HG02943 (cell line): ENCODE data around the gene LRRC8E.
A peak's percentile ranks its signal among the peaks of the same experiment; 100 is the strongest.
"Not testable (repeated sequence)": the region's sequence is repeated elsewhere in the genome, so short reads cannot be mapped to it uniquely, and the experiment has no call there.

Source experiments
- ATAC-seq: cut with Tn5 transposase; IDR thresholded peaks from one replicate; pipeline ENCODE4 v1.9.1; 2021; ENCODE audit warnings: mild to moderate bottlenecking, low read depth, moderate library complexity; ENCODE audit not compliant: unreplicated experiment

LRRC8E gene

GRCh38 chr19:7926727-7927604 lies 38.7 kb downstream of the LRRC8E start:
- ATAC-seq, result no peak

- ATAC-seq, result no peak
Observed at GRCh38 chr19:7927605-7928333, 39.5 kb downstream of the LRRC8E start.

GRCh38 chr19:7928334-7928706 lies 40.0 kb downstream of the LRRC8E start:
- no peak for ATAC-seq

- ATAC-seq, result no peak
Observed at GRCh38 chr19:7928741-7929701, 40.7 kb downstream of the LRRC8E start.

- ATAC-seq, result not testable (repeated sequence)
Observed at GRCh38 chr19:7930030-7930429, 41.7 kb downstream of the LRRC8E start.

GRCh38 chr19:7930765-7931164 lies 42.5 kb downstream of the LRRC8E start:
- ATAC-seq, result no peak

- no peak for ATAC-seq
Observed at GRCh38 chr19:7931221-7932061, 43.1 kb downstream of the LRRC8E start.

- no peak for ATAC-seq
Observed at GRCh38 chr19:7932276-7932929, 44.1 kb downstream of the LRRC8E start.

GRCh38 chr19:7932930-7933300 lies 44.6 kb downstream of the LRRC8E start:
- ATAC-seq, result no peak

GRCh38 chr19:7933411-7933810 lies 45.1 kb downstream of the LRRC8E start:
- ATAC-seq, result no peak

- no peak for ATAC-seq
Observed at GRCh38 chr19:7933828-7934725, 45.8 kb downstream of the LRRC8E start.

GRCh38 chr19:7934766-7935165 lies 46.5 kb downstream of the LRRC8E start:
- ATAC-seq, result no peak

GRCh38 chr19:7940841-7941240 lies 52.5 kb downstream of the LRRC8E start:
- ATAC-seq, result no peak

GRCh38 chr19:7941895-7942596 lies 53.7 kb downstream of the LRRC8E start:
- ATAC-seq, result no peak

GRCh38 chr19:7942981-7943443 lies 54.7 kb downstream of the LRRC8E start:
- no peak for ATAC-seq

GRCh38 chr19:7943444-7944176 lies 55.3 kb downstream of the LRRC8E start, which contains the start of gene TIMM44:
TSS of gene TIMM44 (minus strand) at chr19:7943666. CDS start at chr19:7943651, 15 bp downstream.
- ATAC-seq, result peak; percentile 90
